GM18502 (cell line): ENCODE data around the gene HOXA9.

Experiments
- ATAC-seq: cut with Tn5 transposase; IDR thresholded peaks from one replicate; pipeline ENCODE4 v1.9.1; 2021; ENCODE audit warnings: mild to moderate bottlenecking; ENCODE audit not compliant: unreplicated experiment, poor library complexity

Gene HOXA9

DNA sequence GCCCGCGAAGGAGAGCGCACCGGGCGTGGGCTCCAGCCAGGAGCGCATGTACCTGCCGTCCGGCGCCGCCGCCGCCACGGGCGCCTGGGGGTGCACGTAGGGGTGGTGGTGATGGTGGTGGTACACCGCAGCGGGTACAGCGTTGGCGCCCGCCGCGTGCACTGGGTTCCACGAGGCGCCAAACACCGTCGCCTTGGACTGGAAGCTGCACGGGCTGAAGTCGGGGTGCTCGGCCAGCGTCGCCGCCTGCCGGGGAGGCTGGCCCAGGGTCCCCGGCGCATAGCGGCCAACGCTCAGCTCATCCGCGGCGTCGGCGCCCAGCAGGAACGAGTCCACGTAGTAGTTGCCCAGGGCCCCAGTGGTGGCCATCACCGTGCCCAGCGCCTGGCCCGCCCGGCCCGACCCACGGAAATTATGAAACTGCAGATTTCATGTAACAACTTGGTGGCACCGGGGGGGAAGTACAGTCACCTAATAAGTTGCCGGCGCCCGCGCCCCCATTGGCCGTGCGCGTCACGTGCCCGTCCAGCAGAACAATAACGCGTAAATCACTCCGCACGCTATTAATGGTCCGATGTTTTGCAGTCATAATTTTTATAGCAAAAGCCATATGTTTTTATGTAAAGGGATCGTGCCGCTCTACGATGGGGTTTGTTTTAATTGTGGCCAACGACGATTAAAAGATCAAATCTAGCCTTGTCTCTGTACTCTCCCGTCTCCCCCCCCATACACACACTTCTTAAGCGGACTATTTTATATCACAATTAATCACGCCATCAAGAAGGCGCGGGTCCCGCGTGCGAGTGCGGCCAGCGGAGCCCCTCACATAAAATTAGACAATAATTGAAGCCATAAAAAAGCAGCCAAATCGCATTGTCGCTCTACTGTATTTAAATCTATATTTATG, at the start of gene HOXA9:
Gene HOXA9 (minus strand): TSS at position 449 of the 907 bp plus-strand sequence. CDS start 80 bp downstream, at position 369.
- no peak for ATAC-seq

DNA sequence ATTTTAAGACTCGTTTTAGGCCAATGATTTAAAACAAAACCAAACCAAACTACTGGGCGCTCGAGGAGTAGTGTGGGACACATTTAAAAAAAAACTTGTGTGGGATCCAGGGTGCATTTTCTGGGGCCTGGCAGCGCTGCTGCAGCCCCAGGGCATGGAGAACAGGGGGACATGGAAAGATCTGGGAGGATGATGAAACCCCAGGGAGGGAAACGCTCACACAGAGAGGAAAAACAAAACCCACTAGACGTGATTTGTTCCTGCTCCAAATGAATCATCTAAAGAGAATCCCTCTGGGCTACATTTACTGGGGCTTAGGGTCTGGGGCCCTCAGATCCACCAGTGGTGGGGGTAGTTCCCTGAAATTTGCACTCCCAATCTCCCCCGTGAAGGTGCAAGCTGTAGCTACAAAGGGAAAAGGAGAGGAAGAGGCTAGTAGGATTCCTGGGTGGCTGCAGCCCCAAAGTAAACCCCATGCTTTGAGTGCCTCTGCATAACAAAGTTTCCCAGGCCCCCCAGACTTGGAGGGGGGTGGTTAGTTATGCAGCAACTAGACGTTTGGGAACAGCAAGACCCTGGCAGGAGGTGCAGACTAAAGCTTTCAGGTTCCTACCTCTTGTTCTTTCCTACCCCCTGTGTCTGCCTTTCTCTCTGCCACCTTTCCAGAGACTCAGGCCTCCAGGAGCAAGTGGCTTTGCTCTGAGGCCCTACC, 49.1 kb upstream of the HOXA9 start:
- no peak for ATAC-seq

DNA sequence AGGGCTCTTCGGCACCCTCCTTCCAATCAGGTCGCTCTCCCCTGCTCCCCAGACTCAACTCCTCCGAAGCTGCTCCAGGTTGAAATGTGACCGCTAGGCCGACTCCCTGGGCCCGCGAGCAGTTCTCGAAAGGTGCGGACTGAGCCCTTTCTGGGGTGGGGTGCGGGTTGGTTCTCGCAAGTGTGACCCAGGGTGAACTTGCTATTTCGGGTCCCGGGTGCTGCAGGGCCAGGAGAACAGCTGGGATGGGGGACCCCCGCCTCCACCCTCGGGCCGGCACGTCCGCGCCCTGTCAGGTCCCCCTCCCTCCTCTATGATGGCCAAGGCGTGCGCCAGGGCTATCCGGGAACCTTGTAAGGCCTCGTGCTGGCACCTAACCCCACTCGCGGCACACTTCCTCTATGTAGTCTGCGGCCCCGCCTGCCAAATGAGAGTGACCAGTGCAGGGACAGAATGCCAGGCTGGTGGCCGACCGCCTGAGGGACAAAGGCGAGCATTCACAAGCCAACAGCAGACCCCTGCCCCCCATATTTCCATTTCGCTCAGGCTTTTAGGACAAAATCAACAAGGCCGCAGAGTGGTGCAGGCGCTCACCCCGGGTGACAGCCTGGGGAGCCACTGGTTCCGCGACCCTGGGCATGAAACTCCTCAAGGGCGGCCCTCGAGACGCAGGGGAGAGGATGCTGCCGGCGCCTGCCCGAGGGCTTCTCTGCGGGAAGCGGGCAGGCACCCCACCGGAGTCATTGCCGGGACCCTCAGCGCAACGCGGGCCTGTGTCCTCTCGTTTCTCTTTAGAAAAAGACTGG, 48.3 kb upstream of the HOXA9 start:
- ATAC-seq = no peak

DNA sequence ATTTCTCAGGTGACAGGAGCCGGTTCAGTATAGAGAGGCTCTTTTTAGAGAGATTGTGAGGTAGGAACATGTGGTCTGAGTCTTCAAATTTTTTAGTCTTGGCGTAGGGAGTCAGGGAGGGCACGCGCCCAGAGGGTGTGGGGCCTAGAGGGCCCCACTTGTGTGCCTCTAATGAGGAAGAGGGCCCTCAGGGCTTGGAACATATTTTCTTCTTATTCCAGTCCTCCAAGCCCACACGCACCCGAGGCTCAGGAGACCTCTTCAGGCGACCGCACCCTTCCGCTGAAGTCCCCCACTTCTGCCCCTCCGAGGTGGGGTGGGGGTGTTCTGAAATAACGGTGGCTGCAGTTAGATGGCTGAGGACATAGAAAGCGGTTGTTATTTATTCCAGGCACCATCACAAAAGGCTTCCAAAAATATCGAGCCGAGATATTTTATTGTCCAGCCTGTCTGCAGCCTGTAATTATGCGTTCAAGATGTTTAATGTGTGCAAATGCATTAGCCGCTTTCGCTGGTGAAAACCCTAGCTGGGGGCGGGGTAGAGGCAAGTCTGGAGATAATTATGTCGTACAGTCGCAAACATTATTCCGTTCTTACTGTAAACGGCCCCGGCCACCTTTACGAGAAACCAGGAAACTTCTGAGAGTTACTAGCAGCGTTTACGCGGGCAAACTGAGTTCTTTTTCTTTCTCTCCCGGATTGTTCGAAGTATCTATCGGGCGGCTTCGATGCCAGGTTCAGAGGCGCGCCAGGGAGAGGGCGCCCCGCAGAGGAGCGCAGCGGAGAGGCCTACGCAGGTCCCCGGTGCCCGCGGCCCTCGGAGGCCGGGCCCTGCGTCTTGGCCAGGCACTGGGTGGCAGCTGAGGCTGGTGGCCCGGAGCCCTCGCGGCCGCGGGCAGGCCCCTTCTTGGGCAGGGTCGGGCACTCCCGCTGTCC, 47.4 kb upstream of the HOXA9 start:
- no peak for ATAC-seq

DNA sequence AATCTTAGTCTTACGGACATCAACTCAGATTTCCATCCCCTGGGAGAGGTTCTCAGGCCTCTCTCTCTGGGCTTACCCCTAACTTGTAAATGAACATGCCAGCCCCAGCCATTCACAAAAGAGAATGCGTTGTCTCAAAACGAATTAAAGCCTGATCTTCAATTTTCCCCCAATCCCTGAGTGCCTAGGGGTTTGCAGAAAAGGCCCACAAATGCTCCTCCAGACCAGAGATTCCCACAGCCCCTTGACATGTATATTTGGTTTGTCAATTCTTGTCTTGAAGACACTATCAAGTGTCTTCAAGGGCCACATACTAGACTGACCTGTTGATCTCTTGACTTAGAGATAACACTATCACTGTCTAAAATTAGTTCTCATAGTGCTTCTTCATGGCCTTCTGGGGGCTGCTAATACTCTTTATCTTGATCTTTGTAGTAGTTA, 46.4 kb upstream of the HOXA9 start:
- ATAC-seq = no peak

DNA sequence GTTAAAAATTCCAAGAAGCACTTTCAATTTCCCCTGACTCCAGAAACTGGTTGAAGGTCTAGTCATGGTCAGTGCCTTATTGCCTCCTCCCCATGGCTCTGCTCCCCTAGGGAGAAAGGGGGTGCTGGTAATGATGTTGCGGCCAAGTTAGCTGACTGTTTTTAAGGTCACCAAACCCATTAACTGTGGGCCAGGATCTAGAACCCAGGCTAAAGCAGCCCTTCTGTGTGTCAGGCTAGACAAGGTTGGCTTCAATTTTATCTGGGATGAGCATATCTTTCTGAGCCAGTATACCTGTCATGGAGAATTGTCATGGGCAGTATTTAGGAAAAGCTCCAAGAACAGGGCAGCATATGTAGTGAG, 45.7 kb upstream of the HOXA9 start:
- ATAC-seq = no peak

DNA sequence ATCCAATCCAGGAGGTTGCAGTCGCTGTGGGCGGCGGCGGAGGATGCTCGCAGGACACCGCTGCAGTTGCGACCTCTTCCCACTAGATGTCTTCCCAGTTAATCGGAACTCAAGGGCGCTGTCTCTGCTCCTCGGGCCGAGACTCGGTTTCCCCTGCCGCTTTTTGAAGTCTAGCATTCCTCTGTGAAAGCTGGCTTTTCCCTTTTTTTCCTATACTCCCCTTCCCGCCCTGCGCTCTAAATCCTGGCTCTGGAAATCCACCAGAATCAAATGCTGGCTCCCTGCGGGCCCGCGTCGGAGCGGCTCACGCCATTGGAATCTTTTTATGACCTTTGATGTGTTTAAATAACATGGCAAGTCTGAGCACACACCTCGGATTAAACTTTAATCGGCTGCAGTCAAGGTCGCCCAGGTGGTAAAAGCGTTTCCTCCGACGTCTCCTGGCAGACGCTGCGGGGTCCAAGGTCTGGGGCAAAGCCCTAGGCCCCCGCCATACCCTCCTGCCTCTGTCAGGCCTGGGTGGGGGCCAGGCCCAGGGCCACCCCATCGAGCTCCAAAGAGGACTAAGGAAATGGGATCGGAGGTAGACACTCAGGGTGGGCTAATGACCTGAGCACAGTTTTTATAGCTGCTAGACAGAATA, 45.2 kb upstream of the HOXA9 start:
- no peak for ATAC-seq

DNA sequence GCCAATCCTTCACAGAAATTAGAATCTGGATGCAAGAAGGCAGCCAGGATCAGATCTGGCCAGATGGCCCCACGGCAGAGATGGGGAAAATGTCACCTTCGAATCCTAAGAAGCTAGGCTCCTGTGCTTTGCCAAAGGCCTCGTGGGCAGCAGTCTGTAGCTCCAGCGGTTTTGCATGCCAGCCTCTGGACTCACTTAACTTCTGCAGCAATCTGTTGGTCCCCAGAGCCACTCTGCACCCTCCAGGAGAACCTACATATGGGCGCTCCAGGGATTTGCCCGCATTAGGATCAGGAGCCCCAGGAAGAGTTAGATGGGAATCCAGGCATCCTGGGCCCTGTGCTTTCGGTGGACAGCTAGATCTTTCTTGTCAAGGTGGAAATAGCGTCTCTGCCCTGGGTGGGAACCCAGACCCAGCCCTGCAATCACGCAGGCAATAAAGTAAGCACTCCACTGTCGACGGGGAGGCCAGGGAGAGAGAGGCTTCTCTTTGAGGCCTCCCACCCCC, 44.6 kb upstream of the HOXA9 start:
- ATAC-seq = no peak

DNA sequence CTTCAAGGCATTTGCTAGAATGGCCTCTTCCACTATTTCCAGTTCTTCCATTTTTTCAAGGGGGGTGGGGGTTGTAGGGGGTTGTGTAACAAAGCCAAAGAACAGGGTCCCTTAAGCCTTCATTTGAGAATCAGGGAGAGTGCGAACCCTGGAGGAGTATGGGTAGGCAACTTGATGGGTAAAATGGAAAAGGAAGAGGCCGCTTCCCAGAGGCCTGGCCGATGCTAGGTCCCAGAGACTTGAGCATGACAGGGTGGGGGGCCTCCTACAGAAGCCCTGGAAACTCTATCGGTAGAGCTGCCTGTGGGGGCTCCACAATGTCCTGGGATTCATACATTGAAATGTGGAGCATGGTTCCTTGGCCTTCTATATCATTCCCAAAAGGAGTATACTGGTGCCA, 43.7 kb upstream of the HOXA9 start:
- no peak for ATAC-seq

DNA sequence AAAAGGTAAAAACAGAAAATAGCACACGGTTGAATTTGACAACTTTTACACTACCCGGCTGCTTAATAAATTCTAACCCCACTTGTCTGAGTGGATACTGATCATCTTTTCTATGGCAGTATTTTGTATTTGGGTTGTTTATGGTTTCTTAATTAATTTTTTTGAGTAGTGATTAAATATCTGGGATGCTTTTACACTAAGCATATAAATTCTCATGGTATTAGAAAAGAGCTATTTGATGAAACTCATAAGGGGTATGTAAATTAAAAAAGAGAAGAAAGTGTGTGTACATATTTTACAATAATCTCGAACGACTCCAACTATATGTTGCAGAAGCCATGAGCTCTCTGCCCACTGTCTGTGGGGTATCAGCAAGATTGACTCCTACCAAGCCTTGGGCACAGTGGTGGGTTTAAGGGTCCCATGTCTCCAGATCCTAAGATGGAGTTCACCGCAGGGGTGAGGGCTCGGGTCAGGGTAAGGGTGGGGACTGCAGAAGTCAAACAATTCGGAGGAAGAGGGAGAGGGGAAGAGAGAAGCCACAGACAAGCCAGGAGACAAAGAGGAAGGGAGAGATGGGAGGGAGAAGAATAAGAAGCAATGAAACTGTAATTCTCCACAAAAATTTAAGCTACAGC, 42.1 kb upstream of the HOXA9 start:
- ATAC-seq = no peak

DNA sequence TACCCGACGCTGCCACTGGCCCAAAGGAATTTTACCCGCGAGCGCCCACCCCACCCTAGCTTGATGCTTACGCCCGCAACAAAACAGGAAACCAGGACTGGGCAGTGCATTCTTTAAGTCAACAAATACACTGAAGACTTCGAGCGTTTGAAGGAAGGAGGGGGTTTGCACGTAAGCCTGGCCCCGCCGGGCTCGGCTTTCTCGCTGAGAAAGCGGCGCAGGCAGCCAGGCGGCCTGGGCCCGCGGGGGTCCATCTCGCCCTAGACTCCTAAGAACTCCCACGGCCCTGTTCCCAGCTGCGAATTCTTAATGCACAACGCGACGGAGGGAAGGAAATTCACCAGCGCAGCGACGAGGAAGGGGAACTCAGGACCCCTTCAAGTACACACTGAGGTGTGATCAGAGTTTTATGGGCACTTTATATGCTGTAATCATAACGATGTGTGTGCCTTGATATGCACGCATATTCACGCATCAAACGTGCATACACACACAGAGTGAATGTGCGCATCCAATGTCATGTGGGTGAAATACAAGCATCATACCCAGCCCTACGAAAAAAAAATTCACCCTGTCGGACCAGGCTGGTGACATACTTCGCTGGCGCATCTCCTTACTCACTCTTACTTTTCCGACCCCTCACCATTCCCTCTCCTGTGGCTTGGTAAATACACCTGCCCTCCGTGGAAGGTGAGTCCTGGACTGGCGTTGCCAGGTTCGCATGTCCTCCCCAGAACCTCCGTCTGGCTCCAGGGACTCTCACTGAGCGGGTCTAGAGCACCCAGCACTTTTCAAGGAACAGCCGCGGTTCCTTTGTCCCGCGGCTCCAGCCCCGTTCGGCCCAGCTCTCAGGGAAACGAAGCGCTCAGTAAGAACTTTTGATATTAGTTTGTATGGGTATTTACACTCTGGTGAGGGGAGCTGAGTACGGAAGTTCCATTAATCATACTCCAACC, 40.3 kb upstream of the HOXA9 start:
- ATAC-seq = no peak

DNA sequence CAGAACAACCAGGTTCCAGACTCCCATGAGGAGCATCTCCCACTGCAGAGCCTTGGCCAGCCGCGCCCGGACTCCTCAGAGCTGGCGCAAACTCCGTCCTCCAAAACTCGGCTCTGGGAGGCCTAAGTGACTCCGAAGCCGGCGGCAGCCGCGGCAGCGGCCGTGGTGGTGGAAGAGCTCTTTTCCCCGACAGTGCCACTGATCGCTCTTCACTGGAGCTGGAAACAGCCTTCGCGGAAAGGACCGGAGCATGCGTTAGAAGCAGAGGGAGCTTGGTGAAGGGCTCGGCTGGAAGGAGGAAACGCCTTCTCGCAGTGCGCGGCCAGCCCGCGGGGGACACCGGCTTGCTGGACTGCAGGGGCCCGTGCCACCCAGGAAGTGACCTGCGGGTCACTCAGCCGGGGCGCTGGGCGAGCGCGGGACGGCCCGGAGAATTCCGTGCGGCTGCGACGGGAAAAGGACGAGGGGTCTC, 39.5 kb upstream of the HOXA9 start:
- no peak for ATAC-seq

DNA sequence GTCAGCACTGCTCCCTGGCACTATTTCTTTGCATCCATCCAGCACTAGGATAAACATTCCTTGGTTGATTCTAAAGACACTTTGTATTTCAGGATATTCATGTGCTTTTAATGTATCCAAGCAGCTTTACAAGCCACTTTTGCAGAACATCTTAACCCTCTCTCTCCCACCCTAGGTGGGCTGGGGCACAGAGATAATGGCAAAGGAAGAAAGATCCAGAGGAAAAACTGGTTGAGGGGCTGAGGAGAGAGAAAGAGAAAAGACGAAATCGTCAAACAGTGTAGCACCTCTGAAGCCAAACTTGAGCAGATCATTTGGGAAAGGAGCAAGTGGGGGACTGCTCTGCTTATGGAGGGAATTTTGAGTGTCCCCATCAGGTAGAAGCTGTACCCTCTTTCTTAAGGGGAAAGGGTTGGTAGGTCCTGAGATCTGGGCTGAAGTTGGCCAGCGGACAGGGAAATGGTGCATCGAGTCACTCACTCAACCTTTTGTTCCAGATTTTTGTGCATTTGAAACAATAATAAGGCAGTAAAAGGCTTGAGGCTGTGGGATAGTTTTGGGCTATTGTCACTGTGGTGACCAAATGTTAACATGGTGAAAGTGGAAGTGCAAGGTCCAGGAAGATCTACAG, 38.7 kb upstream of the HOXA9 start:
- ATAC-seq = no peak

DNA sequence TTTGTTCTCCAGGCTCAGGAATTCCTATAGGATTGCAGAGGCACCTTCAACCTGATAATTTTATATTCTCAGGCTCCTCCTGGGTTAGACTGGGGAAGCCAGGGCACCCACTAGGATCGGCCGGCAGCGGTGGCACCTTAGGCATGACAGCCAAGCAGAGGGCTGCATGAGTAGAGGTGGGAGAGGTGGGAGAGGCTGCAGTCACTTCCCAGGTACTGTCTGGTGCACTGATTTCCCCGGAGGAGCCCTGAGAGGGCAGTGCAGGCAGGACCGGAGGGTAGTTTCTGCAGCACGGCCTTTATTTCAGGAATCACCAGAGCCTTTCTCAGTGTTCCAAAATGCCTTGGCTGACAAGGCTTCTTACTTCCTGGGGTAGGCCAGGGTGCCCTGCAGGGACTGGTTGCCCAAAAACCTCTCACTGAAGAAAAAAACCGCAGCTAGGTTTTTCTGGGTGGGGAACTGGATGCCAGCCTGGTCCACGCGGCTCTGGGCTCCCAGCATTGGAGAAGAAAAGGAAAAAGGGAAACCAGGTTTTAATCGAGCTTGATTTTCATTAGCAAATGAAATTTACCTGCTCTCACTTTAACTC, 38.1 kb upstream of the HOXA9 start:
- no peak for ATAC-seq

DNA sequence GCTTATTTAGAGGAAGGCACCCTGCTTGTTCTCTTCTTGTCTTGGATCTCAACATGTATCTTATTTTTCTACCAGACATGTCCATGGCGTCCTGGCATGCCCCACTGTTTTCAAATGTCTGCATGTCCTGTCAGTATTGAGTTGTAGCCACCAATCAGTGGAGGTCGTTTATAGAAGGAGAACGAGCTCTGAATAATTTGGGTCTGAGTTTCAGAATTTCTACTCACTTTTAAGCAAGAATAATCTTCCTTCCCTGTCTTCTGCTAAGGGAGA, 37.5 kb upstream of the HOXA9 start:
- no peak for ATAC-seq

DNA sequence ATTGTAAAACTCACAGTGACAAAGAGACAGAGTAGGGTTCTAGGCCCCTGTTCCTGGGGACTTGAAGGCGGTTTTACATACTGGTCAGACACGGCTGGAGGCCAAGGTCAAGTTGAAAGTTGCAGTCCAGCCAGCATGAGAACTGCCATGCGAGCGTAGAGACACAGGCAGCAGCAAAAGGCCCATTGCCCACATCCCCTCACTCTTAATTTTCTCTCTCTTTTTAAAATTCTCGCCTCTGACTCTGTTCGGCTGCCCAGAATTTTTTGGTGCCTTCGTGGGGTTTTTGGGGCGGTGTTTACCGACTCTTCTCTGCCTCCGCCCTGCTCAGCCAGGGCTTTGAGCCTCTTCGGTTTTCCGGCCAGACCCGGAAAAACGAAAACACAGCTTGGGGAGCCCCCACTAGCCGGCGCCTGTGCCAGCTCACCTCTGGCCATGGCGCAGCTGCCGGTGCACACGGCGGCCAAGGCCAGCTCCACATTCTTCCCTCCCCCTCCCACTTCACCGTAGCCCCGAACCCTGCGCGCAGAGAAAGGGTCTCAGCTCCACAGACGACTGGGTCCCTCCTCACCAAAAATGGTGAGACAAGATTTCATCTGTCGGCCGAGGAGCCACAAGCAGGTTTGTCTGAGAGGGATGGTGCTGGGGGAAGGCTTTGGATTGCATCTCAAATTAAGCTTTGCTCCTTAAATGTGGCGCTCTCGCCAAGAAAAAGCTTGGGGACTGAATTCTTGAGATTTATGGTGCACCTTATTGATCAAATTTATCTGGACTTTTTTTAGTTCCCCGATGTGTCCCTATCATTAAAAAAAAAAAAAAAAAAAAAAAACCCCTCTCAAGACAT, 36.9 kb upstream of the HOXA9 start:
- no peak for ATAC-seq
